ENCODE data around the gene NEK1. TPM values are rescaled to one million over a fixed set of nuclear protein-coding genes. Genes with fewer than 3 reads are reported as not detected.

The NEK1 gene
- total and polyA plus RNA-seq, 2 donors (not counting 3 experiments of a cell fraction or from before 2014, with no cell fraction given) = 2.6 to 10.1 TPM

DNA sequence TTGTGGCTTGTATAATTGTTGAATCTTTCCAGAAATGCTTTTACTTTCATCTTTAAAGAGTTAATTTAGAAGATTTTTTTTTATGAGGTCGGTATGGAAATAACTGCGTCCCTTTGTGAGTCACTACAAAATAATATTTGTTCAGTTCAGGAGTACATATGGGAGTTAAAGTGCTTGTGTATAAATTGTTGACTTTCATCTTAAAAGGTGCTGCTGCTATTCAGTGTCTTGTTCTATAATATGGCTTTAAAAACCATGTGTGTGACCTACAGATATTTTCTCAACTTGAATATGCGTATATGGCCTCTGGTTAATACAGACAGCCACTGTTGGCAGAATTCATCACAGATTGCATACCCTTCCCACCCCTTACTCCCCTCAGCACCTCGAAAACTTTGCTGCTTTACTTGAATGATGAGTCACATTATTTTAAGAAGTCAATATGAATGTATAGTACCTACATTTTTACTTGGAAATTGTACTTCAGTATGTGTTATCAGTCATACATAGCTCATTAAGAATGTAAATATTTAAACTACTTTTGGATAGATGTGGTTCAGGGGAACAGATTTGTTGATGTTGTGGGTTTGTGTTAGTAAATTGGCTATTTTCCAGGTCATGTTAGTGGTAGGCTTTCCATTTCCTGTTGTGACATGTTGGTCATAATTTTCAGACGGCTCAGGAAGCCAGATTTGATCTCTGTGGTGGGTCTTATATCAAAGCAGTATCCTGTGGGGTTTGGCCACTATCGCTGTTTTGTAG, 9.5 kb upstream of the NEK1 start:
- Histone ChIP-seq H3K9me1 (replicated peaks; ENCODE audit: control insufficient read depth, extremely low read depth, insufficient read depth, low read length) (no peaks in the 10 kb centered on the region), H3K27ac (ENCODE audit: insufficient read depth, low read depth, low read length) (peak overlapping the region; percentile 92), H2AFZ (ENCODE audit: low read depth, low read length) (no peak overlapping the region), H3K4me3 (replicated peaks in 1 of 3; ENCODE audit: insufficient read depth in 1 of 3, low read depth in 1 of 3, low read length in 3 of 3) (peak overlapping the region; percentile 81 to 98 (median 91)), H3K79me2 (ENCODE audit: control insufficient read depth, insufficient read depth, low read length) (peaks cover 48% of the 10 kb centered on the region), H3K4me2 (ENCODE audit: insufficient read depth, low read length) (peak overlapping the region; percentile 100), H3K4me1 (ENCODE audit: control insufficient read depth, extremely low read depth, insufficient read depth, low read length) (peaks cover 19% of the 10 kb centered on the region), H3K9me3 (replicated peaks; ENCODE audit: control insufficient read depth, insufficient read depth, low read length) (no peaks in the 10 kb centered on the region), H4K20me1 (replicated peaks; ENCODE audit: control insufficient read depth, extremely low read depth, insufficient read depth, low read length) (peaks cover 4% of the 10 kb centered on the region), H3K27me3 (ENCODE audit: control insufficient read depth in 2 of 2, insufficient read depth in 2 of 2, low read length in 2 of 2) (no peaks in the 10 kb centered on the region), H3K9ac (replicated peaks; ENCODE audit: extremely low read depth, insufficient read depth, low read length) (peak overlapping the region; percentile 99), H3K36me3 (ENCODE audit: control insufficient read depth in 2 of 2, extremely low read depth in 1 of 2, insufficient read depth in 2 of 2, low read length in 2 of 2) (no peaks in the 10 kb centered on the region)
- intact Hi-C loops (cut with micrococcal nuclease) (no loop called here), dilution Hi-C loops (cut with MboI; ENCODE audit: extremely low pct_ligation_motif_present, low sequenced_read_pairs) (no loop called here)
- ChIA-PET CTCF (interaction anchor here (1.3 to 4.0 kb wide), 3 partner anchors 9 to 188 kb away, joined by 3 to 19 read pairs (median 6); no protein-coding TSS in a partner anchor), POLR2A (no interaction called here)
- FAIRE-seq = peak; percentile 61
- BruUV-seq (replicated peaks) = no TSS peak
- DNase-seq (ENCODE audit: low read depth, low spot score) = peak; percentile 81
- TF ChIP-seq MYC (IDR thresholded peaks at IDR 0.05; ENCODE audit: low read depth, low read length) = no peak
- TF ChIP-seq FOS (IDR thresholded peaks at IDR 0.05; ENCODE audit: borderline replicate concordance, insufficient read depth, low read length) = peak; percentile 8
- no peak for TF ChIP-seq EZH2 (IDR thresholded peaks at IDR 0.05; ENCODE audit: borderline replicate concordance, low read depth, low read length, severe bottlenecking)
- TF ChIP-seq, protein P1, sequence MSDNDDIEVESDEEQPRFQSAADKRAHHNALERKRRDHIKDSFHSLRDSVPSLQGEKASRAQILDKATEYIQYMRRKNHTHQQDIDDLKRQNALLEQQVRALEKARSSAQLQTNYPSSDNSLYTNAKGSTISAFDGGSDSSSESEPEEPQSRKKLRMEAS (IDR thresholded peaks at IDR 0.05; ENCODE audit: insufficient read depth, insufficient read length) = no peak
- TF ChIP-seq, protein P2, sequence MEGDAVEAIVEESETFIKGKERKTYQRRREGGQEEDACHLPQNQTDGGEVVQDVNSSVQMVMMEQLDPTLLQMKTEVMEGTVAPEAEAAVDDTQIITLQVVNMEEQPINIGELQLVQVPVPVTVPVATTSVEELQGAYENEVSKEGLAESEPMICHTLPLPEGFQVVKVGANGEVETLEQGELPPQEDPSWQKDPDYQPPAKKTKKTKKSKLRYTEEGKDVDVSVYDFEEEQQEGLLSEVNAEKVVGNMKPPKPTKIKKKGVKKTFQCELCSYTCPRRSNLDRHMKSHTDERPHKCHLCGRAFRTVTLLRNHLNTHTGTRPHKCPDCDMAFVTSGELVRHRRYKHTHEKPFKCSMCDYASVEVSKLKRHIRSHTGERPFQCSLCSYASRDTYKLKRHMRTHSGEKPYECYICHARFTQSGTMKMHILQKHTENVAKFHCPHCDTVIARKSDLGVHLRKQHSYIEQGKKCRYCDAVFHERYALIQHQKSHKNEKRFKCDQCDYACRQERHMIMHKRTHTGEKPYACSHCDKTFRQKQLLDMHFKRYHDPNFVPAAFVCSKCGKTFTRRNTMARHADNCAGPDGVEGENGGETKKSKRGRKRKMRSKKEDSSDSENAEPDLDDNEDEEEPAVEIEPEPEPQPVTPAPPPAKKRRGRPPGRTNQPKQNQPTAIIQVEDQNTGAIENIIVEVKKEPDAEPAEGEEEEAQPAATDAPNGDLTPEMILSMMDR (IDR thresholded peaks at IDR 0.05; ENCODE audit: extremely low read depth in 1 of 2, insufficient read depth in 1 of 2, low read depth in 1 of 2, low read length in 2 of 2) = no peak
- peak; percentile 39 for TF ChIP-seq POLR2AphosphoS5 (IDR thresholded peaks at IDR 0.05; ENCODE audit: insufficient read depth, low read depth, low read length)
- no peak for TF ChIP-seq POLR2A (IDR thresholded peaks at IDR 0.05; ENCODE audit: low read depth, low read length)
- TF ChIP-seq GATA2 (IDR thresholded peaks at IDR 0.05; ENCODE audit: insufficient read depth, insufficient read length, low read depth, low read length) = peak; percentile 88
- TF ChIP-seq JUN (IDR thresholded peaks at IDR 0.05; ENCODE audit: borderline replicate concordance, insufficient read depth, insufficient read length, low read depth) = peak; percentile 41

All from endothelial cell of umbilical vein (primary cell).